ENCODE data around the gene DNAJB4. TPM values are rescaled to one million over a fixed set of nuclear protein-coding genes. Genes with fewer than 3 reads are reported as not detected.

The DNAJB4 gene
- total and polyA plus RNA-seq, 3 donors from 2014 or later: 21.1 to 33.4 (median 24.7) TPM

GRCh38 chr1:78045563-78045925 lies 40.8 kb downstream of the DNAJB4 start:
- no peaks in the 10 kb centered on the region for H3K27me3 ChIP-seq
- no peaks in the 10 kb centered on the region for H3K36me3 ChIP-seq (ENCODE audit: low read depth, missing control alignments)
- peak; percentile 33 for DNase-seq
- TF ChIP-seq CTCF (IDR thresholded peaks at IDR 0.05) (no peak), POLR2A (IDR thresholded peaks at IDR 0.05) (no peak)
- 2 to 8% methylated on average over 19 of the region's 19 CpGs for WGBS, 2 donors
- peak overlapping the region; percentile 61 to 71 for H3K4me3 ChIP-seq
- H3K9me3 ChIP-seq: no peaks in the 10 kb centered on the region
- no peaks in the 10 kb centered on the region for H3K4me1 ChIP-seq
- intact Hi-C loops (cut with DNase I; ENCODE audit: low total_unique reads): no loop called here
- H3K27ac ChIP-seq: peak overlapping the region; percentile 67 to 68

- WGBS, 2 donors: 1 to 3% methylated on average over 19 to 73 of the region's 85 CpGs
- Histone ChIP-seq H3K4me3 (peak within 1 kb of the TSS; percentile 61 to 71), H3K27me3 (no peaks in the 10 kb centered on the region), H3K27ac (peak within 1 kb of the TSS; percentile 67 to 68), H3K9me3 (no peaks in the 10 kb centered on the region), H3K36me3 (ENCODE audit: low read depth, missing control alignments) (no peaks in the 10 kb centered on the region), H3K4me1 (no peaks in the 10 kb centered on the region)
- DNase-seq: peak; percentile 51
- no peak for TF ChIP-seq POLR2A (IDR thresholded peaks at IDR 0.05)
- intact Hi-C loops (cut with DNase I; ENCODE audit: low total_unique reads): no loop called here
These were observed 41.4 kb downstream of the DNAJB4 start, which contains the start of gene GIPC2 for GRCh38 chr1:78045926-78046778. GIPC2 (plus strand) TSS chr1:78045966; CDS start chr1:78046095, 129 bp downstream.

- WGBS, 2 donors: 28 to 35% methylated on average over 5 of the region's 5 CpGs
- Histone ChIP-seq H3K9me3 (no peaks in the 10 kb centered on the region), H3K4me1 (no peaks in the 10 kb centered on the region), H3K36me3 (ENCODE audit: low read depth, missing control alignments) (no peaks in the 10 kb centered on the region), H3K4me3 (no peak overlapping the region), H3K27ac (no peak overlapping the region), H3K27me3 (no peaks in the 10 kb centered on the region)
- no peak for DNase-seq
- TF ChIP-seq CTCF (IDR thresholded peaks at IDR 0.05): no peak
- no peak for TF ChIP-seq POLR2A (IDR thresholded peaks at IDR 0.05)
- intact Hi-C loops (cut with DNase I; ENCODE audit: low total_unique reads): no loop called here
These were observed 42.4 kb downstream of the DNAJB4 start for GRCh38 chr1:78047106-78047505.

- Histone ChIP-seq H3K27me3 (no peaks in the 10 kb centered on the region), H3K36me3 (ENCODE audit: low read depth, missing control alignments) (no peaks in the 10 kb centered on the region), H3K27ac (no peak overlapping the region), H3K9me3 (no peaks in the 10 kb centered on the region), H3K4me3 (no peak overlapping the region), H3K4me1 (no peaks in the 10 kb centered on the region)
- no peak for TF ChIP-seq CTCF (IDR thresholded peaks at IDR 0.05)
- TF ChIP-seq POLR2A (IDR thresholded peaks at IDR 0.05): no peak
- intact Hi-C loops (cut with DNase I; ENCODE audit: low total_unique reads): no loop called here
- DNase-seq: no peak
- WGBS, 2 donors: 48 to 57% methylated on average over 3 of the region's 3 CpGs
These were observed 42.9 kb downstream of the DNAJB4 start for GRCh38 chr1:78047631-78048030.

GRCh38 chr1:78048446-78048845 lies 43.7 kb downstream of the DNAJB4 start:
- DNase-seq: no peak
- no peaks in the 10 kb centered on the region for H3K9me3 ChIP-seq
- H3K27me3 ChIP-seq: no peaks in the 10 kb centered on the region
- no peak overlapping the region for H3K27ac ChIP-seq
- no peaks in the 10 kb centered on the region for H3K36me3 ChIP-seq (ENCODE audit: low read depth, missing control alignments)
- no peaks in the 10 kb centered on the region for H3K4me1 ChIP-seq
- intact Hi-C loops (cut with DNase I; ENCODE audit: low total_unique reads): no loop called here
- no peak overlapping the region for H3K4me3 ChIP-seq
- no peak for TF ChIP-seq CTCF (IDR thresholded peaks at IDR 0.05)
- no peak for TF ChIP-seq POLR2A (IDR thresholded peaks at IDR 0.05)
- 73 to 82% methylated on average over 3 of the region's 3 CpGs for WGBS, 2 donors

Data from testis (tissue), 3 donors.